ENCODE data around the gene TRH.

DNA sequence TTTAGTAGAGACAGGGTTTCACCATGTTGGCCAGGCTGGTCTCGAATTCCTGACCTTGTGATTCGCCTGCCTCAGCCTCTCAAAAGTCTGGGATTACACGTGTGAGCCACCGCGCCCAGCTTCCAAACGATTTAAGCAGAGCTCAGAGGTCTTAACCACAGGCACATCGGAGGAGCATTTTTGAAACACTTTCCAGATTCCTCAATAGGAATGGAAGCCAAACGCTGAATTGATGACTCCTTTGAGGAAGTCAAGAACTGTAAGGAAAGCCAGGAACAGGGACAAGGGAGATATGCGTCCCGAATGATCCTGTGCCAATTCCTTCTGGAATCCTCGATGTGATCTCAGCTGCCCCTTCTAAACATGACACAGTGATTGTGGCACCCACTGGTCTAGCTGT lies 40.0 kb downstream of the TRH start:
- TF ChIP-seq, protein P1, sequence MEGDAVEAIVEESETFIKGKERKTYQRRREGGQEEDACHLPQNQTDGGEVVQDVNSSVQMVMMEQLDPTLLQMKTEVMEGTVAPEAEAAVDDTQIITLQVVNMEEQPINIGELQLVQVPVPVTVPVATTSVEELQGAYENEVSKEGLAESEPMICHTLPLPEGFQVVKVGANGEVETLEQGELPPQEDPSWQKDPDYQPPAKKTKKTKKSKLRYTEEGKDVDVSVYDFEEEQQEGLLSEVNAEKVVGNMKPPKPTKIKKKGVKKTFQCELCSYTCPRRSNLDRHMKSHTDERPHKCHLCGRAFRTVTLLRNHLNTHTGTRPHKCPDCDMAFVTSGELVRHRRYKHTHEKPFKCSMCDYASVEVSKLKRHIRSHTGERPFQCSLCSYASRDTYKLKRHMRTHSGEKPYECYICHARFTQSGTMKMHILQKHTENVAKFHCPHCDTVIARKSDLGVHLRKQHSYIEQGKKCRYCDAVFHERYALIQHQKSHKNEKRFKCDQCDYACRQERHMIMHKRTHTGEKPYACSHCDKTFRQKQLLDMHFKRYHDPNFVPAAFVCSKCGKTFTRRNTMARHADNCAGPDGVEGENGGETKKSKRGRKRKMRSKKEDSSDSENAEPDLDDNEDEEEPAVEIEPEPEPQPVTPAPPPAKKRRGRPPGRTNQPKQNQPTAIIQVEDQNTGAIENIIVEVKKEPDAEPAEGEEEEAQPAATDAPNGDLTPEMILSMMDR (IDR thresholded peaks at IDR 0.05), result no peak
- TF ChIP-seq POLR2AphosphoS5 (IDR thresholded peaks at IDR 0.05), result no peak
- TF ChIP-seq POLR2A (IDR thresholded peaks at IDR 0.05), result no peak

All from upper lobe of left lung (tissue), 4 donors.